Measurements from ENCODE around the gene RIOX2. TPM values are rescaled to one million over a fixed set of nuclear protein-coding genes. Genes with fewer than 3 reads are reported as not detected.

The RIOX2 gene
- total and polyA plus RNA-seq, 2 donors (not counting 1 experiment from before 2014, with no cell fraction given) = 23.7 to 46.1 TPM

- Histone ChIP-seq H3K9ac (ENCODE audit: insufficient read depth, low read length) (no peak overlapping the region), H3K36me3 (ENCODE audit: control insufficient read depth, insufficient read depth, low read length) (peaks cover 1% of the 10 kb centered on the region), H3K4me1 (ENCODE audit: control insufficient read depth, extremely low read depth, insufficient read depth, low read length) (no peaks in the 10 kb centered on the region), H3K4me2 (ENCODE audit: extremely low read depth, insufficient read depth, low read length) (no peak overlapping the region), H2AFZ (ENCODE audit: low read length) (no peak overlapping the region), H3K27ac (ENCODE audit: insufficient read depth, low read length) (no peak overlapping the region), H4K20me1 (ENCODE audit: control insufficient read depth, extremely low read depth, insufficient read depth, low read length) (no peaks in the 10 kb centered on the region), H3K9me3 (ENCODE audit: control insufficient read depth, insufficient read depth, low read depth, low read length) (no peaks in the 10 kb centered on the region), H3K79me2 (ENCODE audit: control insufficient read depth, insufficient read depth, low read length) (no peaks in the 10 kb centered on the region), H3K4me3 (replicated peaks in 1 of 4; ENCODE audit: control extremely low read depth in 1 of 4, insufficient read depth in 1 of 4, low read depth in 3 of 4, low read length in 4 of 4) (no peak overlapping the region), H3K27me3 (ENCODE audit: control insufficient read depth, insufficient read depth, low read length) (no peaks in the 10 kb centered on the region)
- DNase-seq (ENCODE audit: low read depth in 2 of 2) = no peak
- TF ChIP-seq, protein P1, sequence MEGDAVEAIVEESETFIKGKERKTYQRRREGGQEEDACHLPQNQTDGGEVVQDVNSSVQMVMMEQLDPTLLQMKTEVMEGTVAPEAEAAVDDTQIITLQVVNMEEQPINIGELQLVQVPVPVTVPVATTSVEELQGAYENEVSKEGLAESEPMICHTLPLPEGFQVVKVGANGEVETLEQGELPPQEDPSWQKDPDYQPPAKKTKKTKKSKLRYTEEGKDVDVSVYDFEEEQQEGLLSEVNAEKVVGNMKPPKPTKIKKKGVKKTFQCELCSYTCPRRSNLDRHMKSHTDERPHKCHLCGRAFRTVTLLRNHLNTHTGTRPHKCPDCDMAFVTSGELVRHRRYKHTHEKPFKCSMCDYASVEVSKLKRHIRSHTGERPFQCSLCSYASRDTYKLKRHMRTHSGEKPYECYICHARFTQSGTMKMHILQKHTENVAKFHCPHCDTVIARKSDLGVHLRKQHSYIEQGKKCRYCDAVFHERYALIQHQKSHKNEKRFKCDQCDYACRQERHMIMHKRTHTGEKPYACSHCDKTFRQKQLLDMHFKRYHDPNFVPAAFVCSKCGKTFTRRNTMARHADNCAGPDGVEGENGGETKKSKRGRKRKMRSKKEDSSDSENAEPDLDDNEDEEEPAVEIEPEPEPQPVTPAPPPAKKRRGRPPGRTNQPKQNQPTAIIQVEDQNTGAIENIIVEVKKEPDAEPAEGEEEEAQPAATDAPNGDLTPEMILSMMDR (conservative IDR thresholded peaks at IDR 0.05 in 1 of 2, IDR thresholded peaks at IDR 0.05 in 1 of 2; ENCODE audit: low read depth in 1 of 2, low read length in 2 of 2) = no peak
- TF ChIP-seq EZH2 (IDR thresholded peaks at IDR 0.05; ENCODE audit: low read length, missing control alignments) = no peak
Observed at GRCh38 chr3:97916576-97916975, 55.7 kb downstream of the RIOX2 start.

DNA sequence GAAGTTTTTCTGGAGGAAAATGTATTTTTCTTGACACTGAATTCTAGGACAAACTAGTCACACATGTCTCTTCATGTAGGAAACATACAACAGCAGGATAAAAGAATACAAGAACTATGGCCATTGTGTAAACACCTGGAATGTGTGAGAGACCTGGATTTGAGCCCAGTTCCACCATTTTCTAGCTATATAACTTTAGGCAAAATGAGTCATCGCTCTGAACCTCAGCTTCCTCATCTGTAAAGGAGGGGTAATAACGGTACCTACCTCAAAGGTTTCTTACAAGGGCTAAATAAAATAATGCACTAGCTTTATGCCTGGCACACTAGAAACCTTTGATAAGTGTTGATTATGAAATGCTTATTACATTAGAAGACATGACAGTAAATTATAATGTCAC is 57.8 kb downstream of the RIOX2 start:
- H3K4me1 ChIP-seq (ENCODE audit: control insufficient read depth, extremely low read depth, insufficient read depth, low read length) = no peaks in the 10 kb centered on the region
- no peak overlapping the region for H2AFZ ChIP-seq (ENCODE audit: low read length)
- H4K20me1 ChIP-seq (ENCODE audit: control insufficient read depth, extremely low read depth, insufficient read depth, low read length) = no peaks in the 10 kb centered on the region
- no peaks in the 10 kb centered on the region for H3K79me2 ChIP-seq (ENCODE audit: control insufficient read depth, insufficient read depth, low read length)
- H3K9ac ChIP-seq (ENCODE audit: insufficient read depth, low read length) = no peak overlapping the region
- H3K27ac ChIP-seq (ENCODE audit: insufficient read depth, low read length) = no peak overlapping the region
- H3K27me3 ChIP-seq (ENCODE audit: control insufficient read depth, insufficient read depth, low read length) = no peaks in the 10 kb centered on the region
- TF ChIP-seq EZH2 (IDR thresholded peaks at IDR 0.05; ENCODE audit: low read length, missing control alignments) = no peak
- TF ChIP-seq, protein P1 (conservative IDR thresholded peaks at IDR 0.05 in 1 of 2, IDR thresholded peaks at IDR 0.05 in 1 of 2; ENCODE audit: low read depth in 1 of 2, low read length in 2 of 2) = no peak
- H3K36me3 ChIP-seq (ENCODE audit: control insufficient read depth, insufficient read depth, low read length) = peaks cover 1% of the 10 kb centered on the region
- DNase-seq (ENCODE audit: low read depth in 2 of 2) = peak in 1 of 2 donors; percentile 31
- no peaks in the 10 kb centered on the region for H3K9me3 ChIP-seq (ENCODE audit: control insufficient read depth, insufficient read depth, low read depth, low read length)
- no peak overlapping the region for H3K4me2 ChIP-seq (ENCODE audit: extremely low read depth, insufficient read depth, low read length)
- H3K4me3 ChIP-seq (replicated peaks in 1 of 4; ENCODE audit: control extremely low read depth in 1 of 4, insufficient read depth in 1 of 4, low read depth in 3 of 4, low read length in 4 of 4) = no peak overlapping the region

- Histone ChIP-seq H3K27me3 (ENCODE audit: control insufficient read depth, insufficient read depth, low read length) (no peaks in the 10 kb centered on the region), H3K27ac (ENCODE audit: insufficient read depth, low read length) (no peak overlapping the region), H3K9ac (ENCODE audit: insufficient read depth, low read length) (no peak overlapping the region), H3K4me3 (replicated peaks in 1 of 4; ENCODE audit: control extremely low read depth in 1 of 4, insufficient read depth in 1 of 4, low read depth in 3 of 4, low read length in 4 of 4) (no peak overlapping the region), H3K4me1 (ENCODE audit: control insufficient read depth, extremely low read depth, insufficient read depth, low read length) (no peaks in the 10 kb centered on the region), H3K36me3 (ENCODE audit: control insufficient read depth, insufficient read depth, low read length) (peaks cover 1% of the 10 kb centered on the region), H3K9me3 (ENCODE audit: control insufficient read depth, insufficient read depth, low read depth, low read length) (no peaks in the 10 kb centered on the region), H3K79me2 (ENCODE audit: control insufficient read depth, insufficient read depth, low read length) (no peaks in the 10 kb centered on the region), H3K4me2 (ENCODE audit: extremely low read depth, insufficient read depth, low read length) (no peak overlapping the region), H4K20me1 (ENCODE audit: control insufficient read depth, extremely low read depth, insufficient read depth, low read length) (no peaks in the 10 kb centered on the region), H2AFZ (ENCODE audit: low read length) (no peak overlapping the region)
- TF ChIP-seq, protein P1 (conservative IDR thresholded peaks at IDR 0.05 in 1 of 2, IDR thresholded peaks at IDR 0.05 in 1 of 2; ENCODE audit: low read depth in 1 of 2, low read length in 2 of 2) = no peak
- TF ChIP-seq EZH2 (IDR thresholded peaks at IDR 0.05; ENCODE audit: low read length, missing control alignments) = no peak
- DNase-seq (ENCODE audit: low read depth in 2 of 2) = no peak
Observed at GRCh38 chr3:97911459-97911858, 60.8 kb downstream of the RIOX2 start.

Data from fibroblast of lung (primary cell).